Middle frontal gyrus (tissue), 1 donor: Measurements from ENCODE around the gene PRND.

Source experiments
- DNase-seq: peaks from one replicate; pipeline ENCODE4 v3.0.0-alpha.2; 2015; ENCODE audit warnings: low spot score; ENCODE audit errors: extremely low spot score

PRND gene

DNA sequence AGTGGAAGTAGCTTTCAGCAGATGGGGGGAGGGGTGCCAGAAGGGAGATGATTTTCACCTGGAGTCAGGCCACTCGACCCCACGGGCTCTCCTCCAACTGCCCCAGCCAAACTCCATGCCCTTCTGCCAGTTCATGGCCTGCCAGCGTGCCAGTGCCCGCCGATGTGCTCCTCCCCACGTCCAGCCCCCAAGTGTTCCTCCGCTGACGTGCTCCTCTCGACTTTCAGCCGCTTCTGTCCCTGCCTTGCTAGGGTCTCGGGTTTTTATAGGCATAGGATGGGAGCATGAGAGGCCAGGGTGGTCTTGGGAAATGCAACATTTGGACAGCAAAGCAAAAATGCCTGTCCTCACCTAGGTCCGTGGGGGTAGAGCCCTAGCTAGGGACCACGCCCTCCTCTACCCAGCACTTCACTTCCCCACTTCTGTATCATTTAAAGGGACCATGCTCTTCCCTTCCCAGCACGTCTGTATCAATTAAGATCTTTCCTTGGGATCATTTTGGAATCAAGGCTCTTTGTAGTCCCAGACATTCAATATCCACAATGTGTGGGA is 54.4 kb downstream of the PRND start:
- no peak for DNase-seq
